Skin epidermis (tissue), 12 donors: ENCODE results near the gene DUSP15.

ENCODE experiments used
- H3K27ac ChIP-seq, 21 experiments: fragments of 200-600 bp; sonication (generic) in 11 of 21; one replicate each; pipeline ENCODE4 v1.5.0; 2020; ENCODE audit warnings: mild to moderate bottlenecking in 3 of 21, inconsistent platforms in 2 of 21, moderate library complexity in 2 of 21
- H3K4me3 ChIP-seq, 7 experiments: fragments of 200-600 bp; sonication (generic) in 2 of 7; one replicate each; pipeline ENCODE4 v1.5.0; 2020; ENCODE audit warnings: inconsistent platforms in 2 of 7, mild to moderate bottlenecking in 2 of 7, moderate library complexity in 1 of 7

DUSP15 gene

DNA sequence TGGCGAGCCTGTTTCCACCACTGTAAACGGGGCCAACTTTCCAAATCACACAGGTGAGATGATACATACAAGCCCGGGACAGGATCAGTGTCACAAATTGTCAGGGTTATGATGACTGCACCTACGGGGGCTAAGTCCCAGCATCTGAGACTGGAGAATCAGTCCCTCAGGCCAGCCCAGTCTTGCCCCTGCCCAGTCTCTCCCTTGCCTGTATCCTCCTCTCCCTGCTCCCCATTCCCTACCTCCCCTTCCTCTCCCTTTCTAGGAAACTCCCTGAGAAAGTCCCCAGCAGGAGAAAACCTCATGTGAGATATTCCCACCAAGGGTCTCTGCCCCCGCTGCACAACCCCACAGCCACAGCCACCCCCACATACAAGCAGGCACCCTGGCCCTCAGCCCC, 26.4 kb downstream of the DUSP15 start:
- H3K4me3 ChIP-seq, result peak overlapping the region in 2 of 7 experiments; percentile 20
- H3K27ac ChIP-seq, result peak overlapping the region in 1 of 21 experiments; percentile 14

DNA sequence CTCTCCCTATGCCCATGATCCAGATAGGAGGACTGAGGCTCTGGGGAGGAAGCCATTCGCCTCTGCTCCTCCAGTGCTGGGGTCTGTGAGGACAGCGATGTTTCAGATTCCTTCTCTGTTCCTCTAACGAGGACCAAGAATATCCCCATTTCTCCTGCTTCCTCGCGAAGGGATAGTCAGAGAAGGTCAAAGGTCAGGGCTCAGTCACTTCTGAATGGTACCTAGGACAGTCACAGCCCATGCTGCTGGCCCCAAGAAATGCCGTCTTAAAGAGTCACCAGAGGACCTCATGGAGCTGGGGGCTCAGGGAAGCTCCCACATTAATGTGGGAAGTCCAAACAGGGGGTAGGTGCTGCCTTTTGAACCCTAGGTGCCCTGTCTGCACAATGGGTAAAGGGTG, 27.0 kb downstream of the DUSP15 start:
- no peak overlapping the region for H3K4me3 ChIP-seq
- H3K27ac ChIP-seq, result peak overlapping the region in 2 of 21 experiments; percentile 14 to 37

DNA sequence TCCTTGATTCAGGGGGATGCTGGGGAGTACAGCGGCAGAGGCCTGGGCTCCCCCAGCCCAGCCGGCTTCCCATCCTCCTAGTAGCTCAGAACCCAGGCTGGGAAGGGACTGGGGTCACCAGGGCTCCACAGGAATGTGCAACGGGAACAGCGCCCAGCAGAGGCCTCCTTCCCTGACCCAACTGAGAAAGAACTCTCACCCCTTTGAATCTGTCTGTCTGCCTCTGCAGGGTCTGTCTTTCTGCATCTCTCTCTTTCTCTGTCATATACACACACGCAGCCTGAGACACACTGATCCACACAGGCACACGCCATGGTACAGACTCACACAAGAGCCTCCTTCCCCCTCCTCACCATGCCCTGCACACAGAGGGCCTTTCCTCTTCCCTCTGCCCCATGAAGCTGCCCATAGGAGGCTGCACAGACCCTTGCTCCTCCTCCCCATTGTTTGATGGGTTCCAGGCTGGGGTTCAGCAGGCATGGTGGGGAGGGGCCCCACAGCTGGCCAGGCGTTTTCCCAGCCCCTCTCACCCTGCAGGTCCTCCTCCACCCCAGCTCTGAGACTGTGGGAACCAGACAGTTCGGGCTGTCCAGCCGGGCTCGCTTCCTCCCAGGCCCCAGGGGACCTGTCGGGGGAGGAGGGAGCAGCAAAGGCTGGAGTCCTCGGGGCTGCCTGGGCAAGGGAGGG, 27.7 kb downstream of the DUSP15 start:
- H3K4me3 ChIP-seq, result no peak overlapping the region
- peak overlapping the region in 5 of 21 experiments; percentile 14 to 53 (median 29) for H3K27ac ChIP-seq

DNA sequence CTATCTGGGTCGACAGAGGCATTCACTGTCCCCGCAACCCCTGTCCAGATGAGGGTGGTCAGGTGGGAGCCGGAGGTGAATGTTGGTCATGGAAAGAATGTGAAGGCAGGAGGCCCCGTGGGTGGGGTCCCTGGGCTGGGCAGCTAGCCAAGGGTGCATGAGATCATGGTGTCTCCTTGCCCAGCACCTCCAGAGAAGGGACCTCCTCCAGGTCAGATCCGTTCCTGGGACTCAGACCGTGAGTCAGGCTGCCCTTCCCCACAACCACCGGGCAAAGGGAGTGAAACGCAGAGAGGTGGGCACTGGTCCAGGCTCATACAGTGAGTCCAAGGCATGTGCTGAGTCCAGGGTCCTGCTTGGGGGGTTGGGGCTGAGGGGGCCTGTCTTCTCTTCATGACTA, 28.4 kb downstream of the DUSP15 start:
- Histone ChIP-seq H3K4me3 (no peak overlapping the region), H3K27ac (peak overlapping the region in 4 of 21 experiments; percentile 21 to 42 (median 34))

DNA sequence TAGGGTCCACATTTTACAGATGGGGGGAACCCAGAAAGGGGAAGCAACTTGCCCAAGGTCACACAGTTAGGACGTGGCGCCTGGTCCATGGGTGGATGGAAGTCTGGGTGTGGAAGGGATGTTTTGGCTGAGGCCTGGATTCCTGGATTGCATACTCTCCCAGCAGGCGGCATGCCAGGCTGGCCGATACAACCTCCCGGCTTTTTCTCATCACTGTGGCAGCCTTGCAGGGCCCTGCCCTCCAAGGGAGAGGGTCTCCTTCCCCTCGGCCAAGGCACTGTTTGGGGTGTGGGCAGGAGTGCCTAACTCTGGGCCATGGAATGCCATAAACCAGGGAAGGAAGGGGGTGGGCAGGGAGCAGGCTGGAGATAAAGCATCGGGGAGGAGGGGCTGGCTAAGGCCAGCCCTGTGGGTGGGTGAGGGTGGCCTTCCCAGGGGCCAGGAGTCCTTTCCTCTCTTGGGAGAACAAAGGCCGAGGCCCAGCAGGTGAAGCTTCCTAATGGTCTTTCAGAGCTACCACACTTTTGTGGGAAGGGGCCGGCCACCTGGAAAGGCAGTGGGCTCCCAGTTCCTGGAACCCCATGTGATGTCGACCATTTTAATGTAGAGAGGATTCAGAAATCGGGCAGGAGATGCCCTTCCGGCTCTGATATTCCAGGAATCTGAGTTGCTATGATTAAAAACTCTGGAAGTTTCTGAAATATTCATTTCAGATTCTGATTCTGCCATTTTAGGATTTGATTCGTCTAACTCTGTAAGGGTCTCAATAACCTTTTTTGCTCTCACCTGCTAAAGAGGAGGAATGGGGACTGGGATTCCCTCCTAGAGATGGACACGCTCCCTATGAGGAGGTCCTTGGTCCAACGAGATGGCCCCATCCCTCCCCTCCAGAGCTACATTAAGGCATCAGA, 29.2 kb downstream of the DUSP15 start:
- no peak overlapping the region for H3K4me3 ChIP-seq
- no peak overlapping the region for H3K27ac ChIP-seq

DNA sequence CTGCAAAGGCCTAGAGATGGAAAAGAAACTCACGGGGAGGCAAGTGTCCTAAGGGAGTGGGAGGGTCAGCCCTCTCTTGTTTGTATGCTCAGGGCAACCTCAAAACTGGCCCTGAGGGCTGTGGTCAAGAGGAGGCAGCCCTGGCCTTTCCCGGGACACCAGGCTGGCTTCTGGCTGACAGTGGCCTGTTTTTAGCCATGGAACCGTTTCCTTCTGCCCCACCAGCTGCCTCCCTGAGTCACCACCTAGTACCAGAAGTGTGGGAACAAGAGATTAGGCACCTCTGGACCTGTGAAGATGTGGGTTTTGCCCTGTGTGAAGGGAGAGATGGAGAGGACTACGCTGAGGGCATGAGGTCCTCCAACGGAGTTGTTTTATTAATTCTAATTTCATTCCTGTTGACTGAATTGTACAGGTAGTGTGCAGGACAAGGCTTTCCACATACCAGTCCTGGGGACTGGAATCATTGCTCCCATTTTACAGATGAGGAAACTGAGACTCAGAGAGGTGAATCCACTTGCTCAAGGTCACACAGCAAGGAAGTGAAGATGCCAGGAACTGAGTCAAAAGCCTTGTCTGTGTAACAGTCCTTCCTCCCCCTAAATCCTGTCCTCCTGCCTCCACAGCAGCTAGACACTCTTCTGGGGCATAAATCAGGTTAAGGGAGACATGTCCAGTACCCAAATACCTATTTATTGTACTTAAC, 30.4 kb downstream of the DUSP15 start:
- Histone ChIP-seq H3K4me3 (no peak overlapping the region), H3K27ac (no peak overlapping the region)

DNA sequence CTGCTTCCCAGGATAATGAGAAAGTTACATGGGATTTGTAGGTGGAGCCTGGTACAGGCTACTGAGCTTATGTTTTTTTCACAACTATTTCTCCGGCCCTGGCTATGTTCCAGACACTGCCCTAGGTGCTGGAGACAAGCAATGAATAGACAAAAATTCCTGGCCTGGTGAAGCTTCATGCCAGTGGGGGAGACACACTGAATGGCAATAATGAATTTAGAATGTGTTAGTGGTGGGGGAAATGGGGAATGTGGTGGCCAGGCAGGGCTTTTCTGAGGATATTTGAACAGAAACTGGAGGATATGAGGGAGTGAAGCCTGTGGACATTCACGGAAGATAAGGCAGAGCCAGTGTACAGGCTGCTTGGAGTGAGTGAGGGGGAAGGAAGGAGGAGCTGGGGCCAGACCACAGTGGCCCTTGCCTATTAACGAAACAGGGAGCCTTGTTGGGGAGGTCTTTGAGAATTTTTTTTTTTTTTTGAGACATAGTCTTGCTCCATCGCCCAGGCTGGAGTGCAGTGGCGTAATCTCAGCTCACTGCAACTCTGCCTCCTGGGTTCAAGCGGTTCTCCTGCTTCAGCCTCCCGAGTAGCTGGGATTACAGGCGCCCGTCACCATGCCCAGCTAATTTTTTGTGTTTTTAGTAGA, 31.6 kb downstream of the DUSP15 start:
- H3K27ac ChIP-seq, result no peak overlapping the region
- no peak overlapping the region for H3K4me3 ChIP-seq

DNA sequence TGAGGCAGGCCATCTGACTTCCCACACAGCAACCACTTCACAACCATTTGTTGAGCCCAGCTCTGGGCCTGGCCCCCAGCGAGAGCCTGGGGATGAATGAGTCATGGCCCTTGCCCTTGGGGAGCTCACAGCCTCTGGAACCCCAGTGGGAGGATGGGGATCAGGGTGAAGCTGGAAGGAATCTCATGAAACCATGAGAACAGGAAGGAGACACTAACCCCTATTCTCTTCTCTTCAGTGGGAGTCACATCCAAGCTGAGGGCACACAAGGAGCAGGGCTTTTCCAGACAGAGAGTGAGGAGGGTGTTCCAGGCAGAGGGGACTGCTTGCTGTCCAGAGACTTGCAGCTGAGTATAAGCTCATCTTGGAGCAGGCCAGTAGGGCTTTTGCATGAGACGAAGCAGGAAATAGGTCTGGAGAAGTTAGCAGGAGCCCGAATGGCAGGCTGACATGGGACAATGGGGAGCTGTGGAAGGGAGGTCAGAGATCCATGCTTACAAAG, 32.4 kb downstream of the DUSP15 start:
- peak overlapping the region in 1 of 21 experiments; percentile 2 for H3K27ac ChIP-seq
- H3K4me3 ChIP-seq, result no peak overlapping the region

DNA sequence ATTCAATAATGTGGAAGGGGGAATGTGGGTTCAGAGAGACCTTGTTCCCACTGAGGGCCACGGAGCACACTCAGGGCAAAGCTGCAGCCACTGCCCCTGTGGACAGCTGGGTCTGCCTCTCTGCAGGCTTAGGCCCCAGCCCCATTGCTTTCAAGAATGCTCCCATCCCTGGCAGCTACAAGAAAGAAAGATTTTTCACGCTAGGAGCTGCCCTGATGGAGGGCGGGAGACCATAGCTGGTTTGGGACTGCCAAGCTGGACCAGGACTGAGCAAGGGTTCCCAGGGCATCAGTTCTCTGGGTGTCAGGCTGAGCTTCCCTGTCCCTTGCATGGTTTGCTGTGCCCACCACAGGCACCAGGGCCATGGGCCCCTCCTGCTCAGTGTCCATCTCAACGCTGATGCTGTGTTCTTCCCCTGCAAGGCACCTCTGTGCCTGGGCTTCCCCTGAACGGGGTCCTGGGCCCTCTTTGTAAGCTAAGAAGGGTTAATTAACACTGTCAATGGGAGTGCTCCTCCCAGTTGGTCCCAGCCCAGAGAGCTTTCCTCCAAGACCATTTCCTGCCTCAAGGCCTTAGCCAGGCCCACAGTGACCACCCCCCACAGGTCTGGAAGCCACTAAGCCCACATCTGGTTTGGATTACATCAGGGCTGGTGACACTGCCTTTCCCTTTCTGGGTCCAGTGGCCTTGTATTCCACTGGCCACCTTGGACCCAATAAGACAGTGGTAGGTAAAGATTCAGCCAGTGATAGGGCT, 33.3 kb downstream of the DUSP15 start:
- Histone ChIP-seq H3K27ac (peak overlapping the region in 3 of 21 experiments; percentile 2 to 17 (median 5)), H3K4me3 (no peak overlapping the region)

DNA sequence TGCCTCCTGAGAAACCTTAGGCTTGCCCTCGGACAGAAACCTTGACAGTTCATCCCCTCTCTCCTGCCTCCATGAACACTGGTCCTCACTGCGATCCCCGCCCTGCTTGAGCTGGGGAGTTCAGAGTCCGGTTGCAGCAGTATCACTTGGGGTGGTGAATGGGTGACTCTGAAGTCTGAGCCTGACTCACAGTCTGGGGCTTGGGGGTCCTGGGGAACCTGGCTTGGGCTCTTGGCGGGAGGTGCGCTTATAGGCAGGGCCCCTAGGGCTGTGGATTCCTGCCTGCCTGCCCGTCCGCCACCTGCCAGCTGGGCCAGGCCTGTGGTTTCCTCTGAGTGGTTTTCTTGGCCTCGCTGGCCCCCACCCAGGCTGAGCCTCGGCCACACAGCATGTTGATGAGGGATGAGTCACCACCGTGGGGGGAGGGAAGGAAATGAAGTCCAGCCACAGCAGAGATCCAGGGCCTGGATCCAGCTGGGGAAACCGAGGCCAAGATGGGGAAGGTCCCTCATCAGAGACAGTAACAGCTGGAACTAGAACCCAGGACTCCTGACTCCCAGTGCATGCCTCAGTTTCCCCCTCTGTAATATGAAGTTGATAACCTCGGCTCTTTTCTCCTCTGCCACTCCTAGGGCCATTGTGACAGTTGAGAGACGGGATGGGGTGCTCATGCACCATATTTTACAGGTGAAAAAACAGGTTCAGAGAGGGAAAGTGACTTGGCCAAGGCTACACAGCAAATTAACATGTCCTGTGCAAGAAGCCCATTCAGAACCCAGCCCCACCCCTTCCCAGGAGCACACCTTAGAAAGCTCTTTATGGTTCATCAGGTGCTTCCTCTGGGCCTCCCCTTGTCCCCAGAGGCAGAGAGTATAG, 34.1 kb downstream of the DUSP15 start:
- Histone ChIP-seq H3K4me3 (no peak overlapping the region), H3K27ac (no peak overlapping the region)

DNA sequence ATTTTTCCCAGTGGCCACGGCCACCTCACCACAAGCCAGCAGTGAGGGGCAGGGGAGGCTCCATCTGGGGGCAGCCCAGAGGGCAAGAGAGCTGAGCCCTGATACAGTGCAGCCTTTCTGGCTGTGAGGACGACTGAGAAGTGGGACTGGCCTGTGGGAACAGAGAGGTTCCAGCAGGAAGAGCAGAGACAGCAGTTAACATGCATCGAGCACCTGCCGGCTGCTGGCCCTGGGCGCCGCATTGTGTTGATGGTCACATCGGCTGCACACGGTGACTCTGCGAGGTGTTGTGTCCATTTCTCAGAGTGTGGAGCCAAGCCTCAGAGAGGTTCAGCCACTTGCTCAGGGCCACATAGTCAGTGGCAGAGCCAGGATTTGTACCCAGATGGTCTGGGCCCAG, 34.8 kb downstream of the DUSP15 start:
- no peak overlapping the region for H3K4me3 ChIP-seq
- H3K27ac ChIP-seq, result no peak overlapping the region

DNA sequence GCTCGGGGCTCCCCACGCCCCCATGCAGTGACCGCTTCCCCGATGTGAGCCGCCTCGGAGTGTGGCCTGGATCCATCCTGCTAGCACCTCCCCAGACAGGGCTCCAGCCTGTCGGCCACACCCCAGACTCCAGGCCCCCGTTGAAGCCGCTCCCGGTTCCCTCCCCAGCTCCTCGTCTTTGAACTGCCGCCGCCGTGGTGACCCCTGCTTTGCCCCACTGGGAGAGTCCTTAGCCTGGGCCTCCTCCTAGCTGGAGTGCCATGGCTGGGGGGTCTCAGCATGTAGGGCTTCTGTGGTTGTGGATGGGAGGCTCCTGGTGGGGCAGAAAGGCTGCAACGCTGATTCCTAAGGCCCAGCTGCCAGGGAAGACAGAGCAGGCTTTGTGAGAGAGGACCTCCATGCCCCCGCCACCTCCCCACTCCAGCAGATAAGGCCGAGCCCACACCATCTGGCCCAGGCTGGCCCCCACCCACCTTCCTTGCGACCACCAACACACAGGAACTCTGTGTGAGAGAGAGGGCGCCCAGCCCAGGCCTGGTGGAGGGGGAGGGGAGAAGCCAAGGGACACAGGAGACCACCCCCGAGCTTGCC, 36.3 kb downstream of the DUSP15 start:
- H3K27ac ChIP-seq, result no peak overlapping the region
- no peak overlapping the region for H3K4me3 ChIP-seq

DNA sequence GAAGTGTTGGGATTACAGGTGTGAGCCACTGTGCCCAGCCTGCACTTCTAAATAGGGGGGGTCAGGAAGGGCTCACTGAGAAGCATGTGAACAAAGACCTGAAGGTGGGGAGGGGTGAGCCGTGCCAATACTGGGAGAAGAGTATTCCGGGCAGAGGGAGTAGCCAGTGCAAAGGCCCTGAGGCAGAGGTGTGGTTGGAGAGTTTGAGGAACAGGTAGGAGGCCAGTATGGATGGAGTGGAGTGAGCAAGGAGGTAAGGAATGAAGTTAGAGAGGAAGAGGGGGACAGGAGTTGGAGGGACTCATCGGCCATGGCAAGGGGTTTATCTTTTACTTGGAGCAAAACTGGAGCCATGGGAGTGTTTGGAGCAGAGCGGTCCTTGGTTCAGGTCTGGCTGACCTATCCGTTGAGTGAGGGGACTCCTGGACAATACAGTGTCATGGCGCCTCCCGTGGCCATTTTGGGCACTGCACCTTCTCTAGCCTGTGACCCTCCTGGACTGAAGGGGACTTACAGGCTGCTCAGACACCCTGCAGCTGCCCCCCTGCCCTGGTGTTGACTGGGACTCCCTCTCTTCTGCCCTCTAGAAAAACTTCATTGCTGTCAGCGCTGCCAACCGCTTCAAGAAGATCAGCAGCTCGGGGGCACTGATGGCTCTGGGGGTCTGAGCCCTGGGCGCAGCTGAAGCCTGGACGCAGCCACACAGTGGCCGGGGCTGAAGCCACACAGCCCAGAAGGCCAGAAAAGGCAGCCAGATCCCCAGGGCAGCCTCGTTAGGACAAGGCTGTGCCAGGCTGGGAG, 37.0 kb downstream of the DUSP15 start:
- Histone ChIP-seq H3K4me3 (no peak overlapping the region), H3K27ac (no peak overlapping the region)

DNA sequence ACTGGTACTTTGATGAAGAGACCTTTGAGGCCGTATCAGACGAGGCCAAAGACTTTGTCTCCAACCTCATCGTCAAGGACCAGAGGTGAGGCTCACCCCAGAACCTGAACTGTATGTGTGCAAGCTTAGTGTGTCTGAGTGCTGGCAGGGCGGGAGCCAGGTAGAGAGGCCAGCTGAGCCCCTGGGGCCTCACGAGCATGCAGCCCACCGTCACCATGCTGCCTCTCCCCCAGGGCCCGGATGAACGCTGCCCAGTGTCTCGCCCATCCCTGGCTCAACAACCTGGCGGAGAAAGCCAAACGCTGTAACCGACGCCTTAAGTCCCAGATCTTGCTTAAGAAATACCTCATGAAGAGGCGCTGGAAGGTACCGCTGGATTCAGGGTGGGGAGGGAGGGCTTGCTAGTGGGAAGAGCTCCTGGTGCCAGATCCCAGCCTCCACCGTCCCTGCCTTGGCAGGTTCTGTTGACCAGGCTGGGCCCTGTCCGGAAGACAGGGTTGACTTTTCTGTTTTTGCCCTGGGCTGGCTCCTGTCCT, 38.5 kb downstream of the DUSP15 start:
- Histone ChIP-seq H3K27ac (no peak overlapping the region), H3K4me3 (no peak overlapping the region)

DNA sequence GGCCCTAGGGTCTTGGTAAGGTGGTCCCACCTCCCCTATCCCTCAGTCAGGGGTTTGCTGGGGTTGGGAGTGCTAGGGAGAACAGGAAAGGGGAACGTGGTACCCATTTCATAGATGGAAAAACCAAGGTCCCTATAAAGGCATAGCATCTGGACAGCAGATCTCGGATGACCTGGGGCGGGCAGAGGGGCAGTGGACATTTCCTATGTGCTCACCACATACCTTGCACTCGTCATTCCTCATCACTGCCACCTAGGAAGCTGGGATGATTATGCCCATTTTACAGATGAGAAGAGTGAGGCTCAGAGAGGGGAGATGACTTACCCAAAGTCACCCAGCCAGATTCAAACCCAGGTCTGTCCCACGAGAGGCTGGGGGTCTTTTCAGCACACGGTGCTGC, 39.1 kb downstream of the DUSP15 start:
- Histone ChIP-seq H3K4me3 (no peak overlapping the region), H3K27ac (no peak overlapping the region)

DNA sequence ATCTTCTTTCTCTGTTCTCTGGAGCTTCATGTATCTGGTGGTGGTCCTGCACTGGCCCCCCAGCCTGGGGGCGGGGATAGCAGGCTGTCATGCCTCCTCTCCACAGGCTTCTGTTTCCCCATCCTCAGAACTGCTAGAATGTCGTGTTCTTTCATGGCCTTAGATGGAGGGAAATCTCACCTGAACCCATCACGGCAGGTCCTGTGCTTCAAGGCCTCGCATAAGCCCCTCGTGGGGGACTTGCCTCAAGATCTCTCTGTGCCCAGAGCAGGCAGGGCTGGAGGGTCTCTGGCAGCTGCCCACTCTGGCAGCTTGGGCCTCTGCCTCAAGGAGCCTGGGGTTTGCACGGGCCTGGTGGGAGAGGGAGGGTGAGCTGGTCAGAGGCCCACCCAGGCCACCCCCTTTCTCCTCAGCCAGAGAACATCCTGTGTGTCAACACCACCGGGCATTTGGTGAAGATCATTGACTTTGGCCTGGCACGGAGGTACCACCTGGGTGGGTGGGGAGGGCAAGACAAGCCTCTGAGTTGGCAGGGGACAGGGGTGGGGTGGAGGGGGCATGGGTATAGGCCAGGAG, 39.8 kb downstream of the DUSP15 start:
- Histone ChIP-seq H3K27ac (no peak overlapping the region), H3K4me3 (no peak overlapping the region)
